PC-3 (cell line): ENCODE measurements around the gene PREX1.

Experiments used
- CTCF ChIP-seq: fragments of 300-600 bp; sonication (generic); conservative IDR thresholded peaks from 2 replicates; pipeline ENCODE4 v1.5.1; 2017; ENCODE audit warnings: antibody characterized with exemption, low read depth, mild to moderate bottlenecking, low read length
- EZH2 ChIP-seq: fragments of 300-600 bp; sonication (generic); IDR thresholded peaks from one replicate; pipeline ENCODE4 v1.6.1; 2017; ENCODE audit warnings: antibody characterized with exemption, mild to moderate bottlenecking, low read length; ENCODE audit not compliant: unreplicated experiment

- TF ChIP-seq EZH2 (no peak), CTCF (no peak)
Measured at GRCh38 chr20:48629069-48629959, 198.5 kb downstream of the PREX1 start.
